Smooth muscle cell (in vitro differentiated cells): ENCODE measurements around the gene SPNS2. TPM values are rescaled to one million over a fixed set of nuclear protein-coding genes. Genes with fewer than 3 reads are reported as not detected.

Source experiments
- DNase-seq: peaks from one replicate; lab custom pipeline; 2025; ENCODE audit not compliant: unreplicated experiment; lab: John Stamatoyannopoulos, UW
- H2AFZ ChIP-seq: fragments of 200-600 bp; sonication (generic); 2 replicates; pipeline ENCODE4 v1.6.0; 2016; ENCODE audit warnings: antibody characterized with exemption, low read depth, mild to moderate bottlenecking
- H3F3A ChIP-seq: fragments of 200-600 bp; sonication (generic); 2 replicates; pipeline ENCODE4 v1.6.0; 2017; ENCODE audit warnings: antibody characterized with exemption, low read depth
- H3K27ac ChIP-seq: fragments of 200-600 bp; sonication (generic); 2 replicates; pipeline ENCODE4 v1.5.1; 2016; ENCODE audit warnings: low read depth, mild to moderate bottlenecking
- H3K27me3 ChIP-seq: fragments of 200-600 bp; sonication (generic); 2 replicates; pipeline ENCODE4 v1.6.1; 2016; ENCODE audit warnings: low read depth, mild to moderate bottlenecking
- H3K36me3 ChIP-seq: fragments of 200-600 bp; sonication (generic); 2 replicates; pipeline ENCODE4 v1.5.1; 2016; ENCODE audit warnings: low read depth
- H3K4me1 ChIP-seq: fragments of 200-600 bp; sonication (generic); 2 replicates; pipeline ENCODE4 v1.5.1; 2016; ENCODE audit warnings: low read depth
- H3K4me2 ChIP-seq: fragments of 200-600 bp; sonication (generic); 2 replicates; pipeline ENCODE4 v1.6.0; 2016; ENCODE audit warnings: mild to moderate bottlenecking
- H3K4me3 ChIP-seq: fragments of 200-600 bp; sonication (generic); 2 replicates; pipeline ENCODE4 v1.5.1; 2016; ENCODE audit warnings: mild to moderate bottlenecking
- H3K79me2 ChIP-seq: fragments of 200-600 bp; sonication (generic); 2 replicates; pipeline ENCODE4 v1.6.0; 2016; ENCODE audit warnings: low read depth, mild to moderate bottlenecking
- H3K9ac ChIP-seq: fragments of 200-600 bp; sonication (generic); 2 replicates; pipeline ENCODE4 v1.6.0; 2016; ENCODE audit warnings: low read depth
- H3K9me3 ChIP-seq: fragments of 200-600 bp; sonication (generic); replicated peaks from 2 replicates; pipeline ENCODE4 v1.5.1; 2016; ENCODE audit warnings: low read depth
- H4K20me1 ChIP-seq: fragments of 200-600 bp; sonication (generic); 2 replicates; pipeline ENCODE4 v1.6.0; 2016; ENCODE audit warnings: low read depth
- WGBS: methylation state at CpG from one replicate; pipeline ENCODE4 v1.1.7; 2016; ENCODE audit warnings: low lambda C conversion rate; 5-methylcytosine and 5-hydroxymethylcytosine counted together
- polyA plus RNA-seq: library from polyadenylated mRNA; unstranded; fragments of >200 nt; fragmentation: Nextera tagmentation; extraction: Ambion mirVana; gene quantifications from 2 replicates; pipeline ENCODE4 v1.2.1, GENCODE V29; 2016
- total RNA-seq: library from RNA; depleted of rRNA; stranded (reverse); fragments of >200 nt; gene quantifications from 2 replicates; pipeline ENCODE4 v1.2.3, GENCODE V29; 2014
- TF ChIP-seq, protein P1 (sequence below): fragments of 200-600 bp; sonication (generic); IDR thresholded peaks from 2 replicates; pipeline ENCODE4 v1.5.1; 2017; ENCODE audit warnings: borderline replicate concordance, mild to moderate bottlenecking, antibody characterized with exemption; ENCODE audit not compliant: insufficient read depth, poor library complexity, severe bottlenecking

SPNS2 gene
- total and polyA plus RNA-seq, 2 experiments from 2014 or later, result 5.1 to 16.5 TPM

DNA sequence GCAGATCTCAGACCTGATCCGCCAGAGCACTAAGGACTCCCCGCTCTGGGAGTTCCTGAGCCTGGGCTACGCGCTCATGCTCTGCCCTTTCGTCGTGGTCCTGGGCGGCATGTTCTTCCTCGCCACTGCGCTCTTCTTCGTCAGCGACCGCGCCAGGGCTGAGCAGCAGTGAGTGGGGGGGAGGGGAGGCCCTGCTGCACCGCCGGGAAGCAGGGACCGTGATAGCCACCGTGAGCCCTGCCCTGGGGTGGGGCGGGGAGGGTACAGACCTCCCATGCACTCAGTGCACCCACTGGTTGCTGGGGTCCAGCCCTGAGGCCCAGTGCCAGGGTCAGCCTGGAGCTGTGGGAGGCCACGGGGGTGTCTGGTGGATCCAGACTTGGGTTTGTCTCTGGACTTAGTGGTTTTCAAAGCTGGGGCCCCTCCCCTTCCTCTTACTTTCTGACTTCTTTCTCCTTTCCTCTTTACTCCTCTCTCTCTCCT lies 37.6 kb downstream of the SPNS2 start:
- 38% methylated on average over 18 of the region's 19 CpGs for WGBS
- H4K20me1 ChIP-seq, result peaks cover 3% of the 10 kb centered on the region
- TF ChIP-seq, protein P1, sequence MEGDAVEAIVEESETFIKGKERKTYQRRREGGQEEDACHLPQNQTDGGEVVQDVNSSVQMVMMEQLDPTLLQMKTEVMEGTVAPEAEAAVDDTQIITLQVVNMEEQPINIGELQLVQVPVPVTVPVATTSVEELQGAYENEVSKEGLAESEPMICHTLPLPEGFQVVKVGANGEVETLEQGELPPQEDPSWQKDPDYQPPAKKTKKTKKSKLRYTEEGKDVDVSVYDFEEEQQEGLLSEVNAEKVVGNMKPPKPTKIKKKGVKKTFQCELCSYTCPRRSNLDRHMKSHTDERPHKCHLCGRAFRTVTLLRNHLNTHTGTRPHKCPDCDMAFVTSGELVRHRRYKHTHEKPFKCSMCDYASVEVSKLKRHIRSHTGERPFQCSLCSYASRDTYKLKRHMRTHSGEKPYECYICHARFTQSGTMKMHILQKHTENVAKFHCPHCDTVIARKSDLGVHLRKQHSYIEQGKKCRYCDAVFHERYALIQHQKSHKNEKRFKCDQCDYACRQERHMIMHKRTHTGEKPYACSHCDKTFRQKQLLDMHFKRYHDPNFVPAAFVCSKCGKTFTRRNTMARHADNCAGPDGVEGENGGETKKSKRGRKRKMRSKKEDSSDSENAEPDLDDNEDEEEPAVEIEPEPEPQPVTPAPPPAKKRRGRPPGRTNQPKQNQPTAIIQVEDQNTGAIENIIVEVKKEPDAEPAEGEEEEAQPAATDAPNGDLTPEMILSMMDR, result no peak
- no peak overlapping the region for H3K27ac ChIP-seq
- no peak overlapping the region for H2AFZ ChIP-seq
- peak overlapping the region; percentile 76 for H3K4me2 ChIP-seq
- no peaks in the 10 kb centered on the region for H3F3A ChIP-seq
- H3K36me3 ChIP-seq, result no peaks in the 10 kb centered on the region
- no peaks in the 10 kb centered on the region for H3K9me3 ChIP-seq
- DNase-seq, result no peak
- H3K27me3 ChIP-seq, result no peaks in the 10 kb centered on the region
- H3K4me1 ChIP-seq, result peaks cover 4% of the 10 kb centered on the region
- H3K79me2 ChIP-seq, result no peaks in the 10 kb centered on the region
- H3K9ac ChIP-seq, result no peak overlapping the region
- peak overlapping the region; percentile 21 for H3K4me3 ChIP-seq

DNA sequence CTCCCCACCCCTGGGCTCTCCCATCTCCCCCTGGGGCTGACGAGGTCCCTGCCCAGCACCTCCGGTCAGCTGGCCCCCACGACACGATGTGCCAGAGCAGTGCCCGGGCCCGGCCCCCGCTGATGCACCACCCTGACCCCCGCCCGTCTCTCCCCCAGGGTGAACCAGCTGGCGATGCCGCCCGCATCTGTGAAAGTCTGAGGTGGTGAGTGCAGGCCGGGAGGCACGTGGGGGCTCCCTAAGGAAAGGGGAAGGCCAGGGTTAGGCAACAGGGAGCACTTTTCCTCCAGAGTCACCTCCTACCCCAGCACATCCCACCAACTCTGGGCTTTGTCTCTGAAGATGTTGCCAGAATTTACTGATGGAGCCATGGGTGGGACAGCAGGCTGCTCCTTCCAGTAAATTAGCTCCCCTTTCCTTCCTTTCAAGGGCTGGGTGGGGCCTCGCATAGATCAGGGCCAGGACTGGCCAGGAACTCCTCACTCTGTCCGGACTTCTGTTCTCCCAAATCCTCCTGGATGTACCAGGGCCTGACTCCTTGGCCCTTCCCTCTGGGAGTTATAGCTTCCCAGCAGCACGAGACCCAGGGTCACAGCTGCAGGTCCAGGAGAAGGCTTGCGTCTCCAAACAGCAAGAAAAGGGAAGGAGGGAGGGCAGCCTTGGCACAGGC lies 38.2 kb downstream of the SPNS2 start:
- Histone ChIP-seq H2AFZ (no peak overlapping the region), H3K4me2 (peak overlapping the region; percentile 76), H3K9ac (no peak overlapping the region), H3K27ac (no peak overlapping the region), H3K27me3 (no peaks in the 10 kb centered on the region), H3K4me1 (peaks cover 4% of the 10 kb centered on the region), H3K4me3 (no peak overlapping the region), H3K36me3 (no peaks in the 10 kb centered on the region), H3F3A (no peaks in the 10 kb centered on the region), H3K9me3 (no peaks in the 10 kb centered on the region), H3K79me2 (no peaks in the 10 kb centered on the region), H4K20me1 (peaks cover 3% of the 10 kb centered on the region)
- no peak for DNase-seq
- TF ChIP-seq, protein P1, result no peak
- WGBS, result 81% methylated on average over 16 of the region's 18 CpGs

DNA sequence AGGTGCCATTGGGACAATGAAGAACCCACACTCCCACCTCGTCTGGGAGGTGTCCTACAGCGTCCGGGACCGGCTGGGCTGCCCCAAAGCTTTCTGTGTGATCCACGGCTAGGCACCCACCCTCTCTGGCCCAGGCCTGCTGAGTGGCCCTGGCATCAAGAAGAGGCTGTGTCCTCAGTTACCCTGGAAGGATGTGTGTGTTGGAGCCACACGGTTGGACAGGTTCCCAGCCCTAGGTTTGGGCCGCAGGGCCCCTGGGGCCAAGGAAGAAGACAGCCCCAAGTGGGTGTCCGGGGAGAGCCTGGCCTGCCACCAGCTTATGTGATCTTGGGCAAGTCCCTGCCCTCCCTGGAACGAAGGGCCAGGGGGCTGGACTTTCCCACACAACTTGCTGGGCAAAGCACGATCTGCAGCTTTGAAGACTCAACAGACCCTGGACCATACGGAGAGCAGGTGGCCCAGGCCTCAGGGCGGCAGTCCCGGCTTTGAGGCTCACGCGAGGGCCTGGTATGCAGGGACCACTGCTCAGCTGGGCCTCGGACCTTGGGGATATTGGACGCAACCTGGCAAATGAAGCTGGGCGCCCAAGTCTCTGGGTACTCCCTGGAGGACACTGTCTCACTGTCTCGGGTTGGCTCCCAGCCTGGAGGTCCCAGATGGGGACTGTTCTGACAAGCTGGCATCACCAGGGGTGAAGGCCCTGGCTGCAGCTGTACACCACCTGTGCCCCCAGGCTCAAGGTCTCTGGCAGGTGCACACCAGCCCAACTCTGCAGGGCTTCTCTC lies 39.0 kb downstream of the SPNS2 start:
- Histone ChIP-seq H3K9me3 (no peaks in the 10 kb centered on the region), H3K79me2 (no peaks in the 10 kb centered on the region), H3K36me3 (no peaks in the 10 kb centered on the region), H3F3A (no peaks in the 10 kb centered on the region), H4K20me1 (peaks cover 3% of the 10 kb centered on the region), H3K4me3 (no peak overlapping the region), H3K27me3 (no peaks in the 10 kb centered on the region), H3K9ac (no peak overlapping the region), H2AFZ (no peak overlapping the region), H3K27ac (no peak overlapping the region), H3K4me2 (no peak overlapping the region), H3K4me1 (peaks cover 4% of the 10 kb centered on the region)
- no peak for DNase-seq
- WGBS, result 93% methylated on average over 19 of the region's 19 CpGs
- TF ChIP-seq, protein P1, result no peak
